Nephron (organoid): ENCODE measurements around the gene EXOC3L1.

Experiments used
- H3K27ac Mint-ChIP-seq, 3 experiments: 2 replicates each; pipeline ENCODE4 v1.8.0; 2020; ENCODE audit warnings: mixed read lengths in 3 of 3, mild to moderate bottlenecking in 2 of 3, moderate library complexity in 1 of 3
- H3K27me3 Mint-ChIP-seq: 2 replicates; pipeline ENCODE4 v1.8.0; 2021; ENCODE audit warnings: low read depth, mild to moderate bottlenecking, moderate library complexity, mixed read lengths
- H3K36me3 Mint-ChIP-seq: 2 replicates; pipeline ENCODE4 v1.8.0; 2020; ENCODE audit warnings: low read depth, mixed read lengths
- H3K4me1 Mint-ChIP-seq: 2 replicates; pipeline ENCODE4 v1.8.0; 2020; ENCODE audit warnings: mixed read lengths
- H3K4me3 Mint-ChIP-seq, 3 experiments: 2 replicates each; pipeline ENCODE4 v1.8.0; 2020; ENCODE audit warnings: mild to moderate bottlenecking in 3 of 3, mixed read lengths in 3 of 3, moderate library complexity in 2 of 3
- H3K9me3 Mint-ChIP-seq: 2 replicates; pipeline ENCODE4 v1.8.0; 2020; ENCODE audit warnings: mixed read lengths
- CTCF ChIP-seq, 3 experiments: fragments of 200-600 bp; sonication (generic); IDR thresholded peaks; one replicate each; pipeline ENCODE4 v1.5.0; 2021; ENCODE audit warnings: antibody characterized with exemption in 3 of 3; ENCODE audit not compliant: unreplicated experiment in 3 of 3

EXOC3L1 gene

GRCh38 chr16:67173323-67173722 is 16.6 kb downstream of the EXOC3L1 start:
- TF ChIP-seq CTCF (IDR thresholded peaks at IDR 0.05; ENCODE audit: unreplicated experiment in 3 of 3) = no peak
- Mint-ChIP-seq H3K4me1 (peaks cover 45% of the 10 kb centered on the region), H3K27ac (peak overlapping the region in 1 of 3 experiments; percentile 18), H3K4me3 (peak overlapping the region; percentile 82 to 85 (median 82)), H3K27me3 (peaks cover 79% of the 10 kb centered on the region), H3K9me3 (no peaks in the 10 kb centered on the region), H3K36me3 (peaks cover 17% of the 10 kb centered on the region)

GRCh38 chr16:67170949-67171649 is 18.8 kb downstream of the EXOC3L1 start:
- H3K9me3 Mint-ChIP-seq = no peaks in the 10 kb centered on the region
- peak overlapping the region; percentile 13 to 36 (median 21) for H3K27ac Mint-ChIP-seq
- peak overlapping the region; percentile 79 to 85 (median 82) for H3K4me3 Mint-ChIP-seq
- no peak for TF ChIP-seq CTCF (IDR thresholded peaks at IDR 0.05; ENCODE audit: unreplicated experiment in 3 of 3)
- peaks cover 87% of the 10 kb centered on the region for H3K27me3 Mint-ChIP-seq
- peaks cover 5% of the 10 kb centered on the region for H3K36me3 Mint-ChIP-seq
- H3K4me1 Mint-ChIP-seq = peaks cover 50% of the 10 kb centered on the region

- H3K4me1 Mint-ChIP-seq = peaks cover 43% of the 10 kb centered on the region
- no peaks in the 10 kb centered on the region for H3K9me3 Mint-ChIP-seq
- peak within 1 kb of the TSS; percentile 56 to 69 (median 61) for H3K27ac Mint-ChIP-seq
- TF ChIP-seq CTCF (IDR thresholded peaks at IDR 0.05; ENCODE audit: unreplicated experiment in 3 of 3) = no peak
- no peaks in the 10 kb centered on the region for H3K36me3 Mint-ChIP-seq
- peak within 1 kb of the TSS; percentile 79 to 85 (median 82) for H3K4me3 Mint-ChIP-seq
- H3K27me3 Mint-ChIP-seq = peaks cover 88% of the 10 kb centered on the region
Measured at GRCh38 chr16:67170168-67170948, 19.6 kb downstream of the EXOC3L1 start, which contains the start of gene NOL3. TSS of gene NOL3 (plus strand) at chr16:67170538.

- Mint-ChIP-seq H3K4me1 (peaks cover 42% of the 10 kb centered on the region), H3K27ac (peak overlapping the region; percentile 56 to 69 (median 61)), H3K4me3 (peak overlapping the region; percentile 79 to 85 (median 82)), H3K36me3 (no peaks in the 10 kb centered on the region), H3K9me3 (no peaks in the 10 kb centered on the region), H3K27me3 (peaks cover 90% of the 10 kb centered on the region)
- TF ChIP-seq CTCF (IDR thresholded peaks at IDR 0.05; ENCODE audit: unreplicated experiment in 3 of 3) = peak; percentile 56 to 72 (median 61)
Measured at GRCh38 chr16:67169642-67170167, 20.2 kb downstream of the EXOC3L1 start.

GRCh38 chr16:67169011-67169451 is 20.9 kb downstream of the EXOC3L1 start:
- Mint-ChIP-seq H3K9me3 (no peaks in the 10 kb centered on the region), H3K27ac (no peak overlapping the region), H3K27me3 (peaks cover 92% of the 10 kb centered on the region), H3K36me3 (no peaks in the 10 kb centered on the region), H3K4me3 (peak overlapping the region; percentile 61 to 85 (median 82)), H3K4me1 (peaks cover 41% of the 10 kb centered on the region)
- no peak for TF ChIP-seq CTCF (IDR thresholded peaks at IDR 0.05; ENCODE audit: unreplicated experiment in 3 of 3)
